Heart left ventricle (tissue), 16 donors: Measurements from ENCODE around the gene IFI27L1. TPM values are rescaled to one million over a fixed set of nuclear protein-coding genes. Genes with fewer than 3 reads are reported as not detected.

Experiments used
- ATAC-seq, 4 donors: fragments of 200-7000 bp; cut with Tn5 transposase; one replicate each; pipeline ENCODE4 v1.9.1; 2020 to 2022; ENCODE audit warnings: moderate library complexity in 4 of 4, mild to moderate bottlenecking in 3 of 4, moderate number of reproducible peaks in 1 of 4
- DNase-seq, 5 donors: peaks; one replicate each; pipeline ENCODE4 v3.0.0-alpha.2; 2020
- H3K27ac ChIP-seq, 12 donors: fragments of 200-600 bp; sonication (generic) in 4 of 12; one replicate each; pipeline versions ENCODE4 v1.5.0 to v1.8.0; 2016 to 2022; ENCODE audit warnings: mild to moderate bottlenecking in 2 of 12
- H3K27me3 ChIP-seq, 9 donors: fragments of 200-600 bp; sonication (generic) in 2 of 9; one replicate each; pipeline versions ENCODE4 v1.5.1 to v1.8.0; 2016 to 2022; ENCODE audit warnings: mild to moderate bottlenecking in 3 of 9
- H3K36me3 ChIP-seq, 9 donors: fragments of 200-600 bp; sonication (generic) in 2 of 9; one replicate each; pipeline versions ENCODE4 v1.5.0 to v1.8.0; 2018 to 2022; ENCODE audit warnings: mild to moderate bottlenecking in 2 of 9
- H3K4me1 ChIP-seq, 12 donors: fragments of 200-600 bp; sonication (generic) in 4 of 12; one replicate each; pipeline versions ENCODE4 v1.5.0 to v1.8.0; 2016 to 2022; ENCODE audit warnings: mild to moderate bottlenecking in 3 of 12
- H3K4me3 ChIP-seq, 12 donors: fragments of 200-600 bp; sonication (generic) in 4 of 12; one replicate each; pipeline versions ENCODE4 v1.5.0 to v1.8.0; 2017 to 2022; ENCODE audit warnings: mild to moderate bottlenecking in 9 of 12, moderate library complexity in 4 of 12
- H3K9me3 ChIP-seq, 12 donors: fragments of 200-600 bp; sonication (generic) in 4 of 12; one replicate each; pipeline versions ENCODE4 v1.5.0 to v1.8.0; 2016 to 2022; ENCODE audit warnings: mild to moderate bottlenecking in 1 of 12
- POLR2A ChIP-seq, 2 donors: fragments of 450-650 bp; IDR thresholded peaks; one replicate each; pipeline ENCODE4 v1.6.1; 2017; ENCODE audit warnings: antibody characterized with exemption in 2 of 2, mild to moderate bottlenecking in 2 of 2, moderate library complexity in 2 of 2
- WGBS, 4 donors: extraction: QIAGEN DNeasy Blood & Tissue Kit in 2 of 4; methylation state at CpG; one replicate each; pipeline versions ENCODE4 v1.1.5 to v1.1.7; 2013 to 2018; 5-methylcytosine and 5-hydroxymethylcytosine counted together
- intact Hi-C, 10 donors: fragments of 100-400 bp; cut with DNase I; formaldehyde crosslinking; loops; one replicate each; pipeline versions ENCODE4 v1.11.1 to v1.14.2; 2022
- polyA plus RNA-seq, 2 donors: library from polyadenylated mRNA; stranded (reverse); fragments of 200-250 nt; gene quantifications; one replicate each; pipeline ENCODE4 v1.2.3, GENCODE V29; 2013
- total RNA-seq, 9 donors: library from RNA; depleted of rRNA in 2 of 9; stranded (reverse); fragments of >200 nt in 2 of 9; fragmentation: NEBNext Ultra II Directional in 3 of 9; extraction: Animal tissue kit (Norgen Biotek cat#: 25700) in 3 of 9; gene quantifications; one replicate each; pipeline versions ENCODE4 v1.1.0 to v1.2.4, GENCODE V29; 2016 to 2023
- TF ChIP-seq, protein P1 (sequence below), 12 donors: fragments of 200-600 bp; sonication (generic) in 4 of 12; IDR thresholded peaks; one replicate each; pipeline versions ENCODE4 v1.5.0 to v1.8.0; 2018 to 2022; ENCODE audit warnings: antibody characterized with exemption in 12 of 12, mild to moderate bottlenecking in 5 of 12
- donor health status: ischemic (EF 13 %, LVEDD 7.1; RV severe dilation, severe dysfunction).
- donor health status: healthy with polysubstance abuse.
- donor health status: DM: no; HTN: yes; CAD: no.
- donor health status: DM: no; HTN: no; CAD: no.
- donor health status: ischemic (EF 25% LVEDD 6.9; RV normal size, moderate dysfunction).
- donor health status: ischemic (EF 25% LVEDD 5.7; RV mildly dilated, moderate dysfunction).
- donor health status: healthy.
- donor health status: DM: yes; HTN: yes; CAD: no.
- donor health status: ischemic (EF 35%, LVEDD 5.7; RV mildly dilated, moderate dysfunction).
- donor health status: nonischemic (EF 11% LVEDD 7.7; RV severe dilation, severe dysfunction).
- donor health status: DM: yes; HTN: yes; CAD: no.
- donor health status: PGD.
- donor health status: ischemic (EF 29% LVEDD 5.4; RV normal size, mild dysfunction).
- donor health status: nonischemic (EF 23%, LVEDD 6.1; RV moderate dilation, normal function).

Gene IFI27L1
- total and polyA plus RNA-seq, 11 donors, result 8.9 to 45.0 (median 16.8) TPM

- TF ChIP-seq POLR2A (IDR thresholded peaks at IDR 0.05), result no peak
- TF ChIP-seq, protein P1, sequence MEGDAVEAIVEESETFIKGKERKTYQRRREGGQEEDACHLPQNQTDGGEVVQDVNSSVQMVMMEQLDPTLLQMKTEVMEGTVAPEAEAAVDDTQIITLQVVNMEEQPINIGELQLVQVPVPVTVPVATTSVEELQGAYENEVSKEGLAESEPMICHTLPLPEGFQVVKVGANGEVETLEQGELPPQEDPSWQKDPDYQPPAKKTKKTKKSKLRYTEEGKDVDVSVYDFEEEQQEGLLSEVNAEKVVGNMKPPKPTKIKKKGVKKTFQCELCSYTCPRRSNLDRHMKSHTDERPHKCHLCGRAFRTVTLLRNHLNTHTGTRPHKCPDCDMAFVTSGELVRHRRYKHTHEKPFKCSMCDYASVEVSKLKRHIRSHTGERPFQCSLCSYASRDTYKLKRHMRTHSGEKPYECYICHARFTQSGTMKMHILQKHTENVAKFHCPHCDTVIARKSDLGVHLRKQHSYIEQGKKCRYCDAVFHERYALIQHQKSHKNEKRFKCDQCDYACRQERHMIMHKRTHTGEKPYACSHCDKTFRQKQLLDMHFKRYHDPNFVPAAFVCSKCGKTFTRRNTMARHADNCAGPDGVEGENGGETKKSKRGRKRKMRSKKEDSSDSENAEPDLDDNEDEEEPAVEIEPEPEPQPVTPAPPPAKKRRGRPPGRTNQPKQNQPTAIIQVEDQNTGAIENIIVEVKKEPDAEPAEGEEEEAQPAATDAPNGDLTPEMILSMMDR (IDR thresholded peaks at IDR 0.05), result no peak
- Histone ChIP-seq H3K27ac (no peak overlapping the region), H3K27me3 (no peaks in the 10 kb centered on the region), H3K9me3 (no peaks in the 10 kb centered on the region), H3K36me3 (peaks cover 0 to 7% (median 0%) of the 10 kb centered on the region in 9 donors), H3K4me1 (no peaks in the 10 kb centered on the region), H3K4me3 (no peak overlapping the region)
- intact Hi-C loops, result no loop called here
- ATAC-seq, result no peak
- DNase-seq, result no peak
- 97 to 100% (median 99%) methylated on average over 2 of the region's 2 CpGs for WGBS, 4 donors
These were observed 12.3 kb downstream of the IFI27L1 start for GRCh38 chr14:94093418-94093817.

GRCh38 chr14:94097091-94097490 lies 16.0 kb downstream of the IFI27L1 start:
- no peak overlapping the region for H3K4me3 ChIP-seq
- no peak for ATAC-seq
- H3K27ac ChIP-seq, result no peak overlapping the region
- peaks cover 0 to 7% (median 0%) of the 10 kb centered on the region in 9 donors for H3K36me3 ChIP-seq
- DNase-seq, result no peak
- WGBS, 4 donors, result 95 to 100% (median 96%) methylated on average over 4 of the region's 4 CpGs
- no peaks in the 10 kb centered on the region for H3K27me3 ChIP-seq
- intact Hi-C loops, result no loop called here
- H3K4me1 ChIP-seq, result no peaks in the 10 kb centered on the region
- no peaks in the 10 kb centered on the region for H3K9me3 ChIP-seq
- no peak for TF ChIP-seq POLR2A (IDR thresholded peaks at IDR 0.05)
- TF ChIP-seq, protein P1 (IDR thresholded peaks at IDR 0.05), result no peak

- Histone ChIP-seq H3K27me3 (no peaks in the 10 kb centered on the region), H3K4me3 (no peak overlapping the region), H3K4me1 (no peaks in the 10 kb centered on the region), H3K27ac (no peak overlapping the region), H3K9me3 (no peaks in the 10 kb centered on the region), H3K36me3 (peaks cover 0 to 7% (median 0%) of the 10 kb centered on the region in 9 donors)
- ATAC-seq, result peak in 1 of 4 donors; percentile 39
- WGBS, 4 donors, result 68 to 86% (median 72%) methylated on average over 10 of the region's 10 CpGs
- TF ChIP-seq POLR2A (IDR thresholded peaks at IDR 0.05), result no peak
- TF ChIP-seq, protein P1 (IDR thresholded peaks at IDR 0.05), result no peak
- intact Hi-C loops, result no loop called here
- DNase-seq, result no peak
These were observed 17.3 kb downstream of the IFI27L1 start for GRCh38 chr14:94098326-94098992.

DNA sequence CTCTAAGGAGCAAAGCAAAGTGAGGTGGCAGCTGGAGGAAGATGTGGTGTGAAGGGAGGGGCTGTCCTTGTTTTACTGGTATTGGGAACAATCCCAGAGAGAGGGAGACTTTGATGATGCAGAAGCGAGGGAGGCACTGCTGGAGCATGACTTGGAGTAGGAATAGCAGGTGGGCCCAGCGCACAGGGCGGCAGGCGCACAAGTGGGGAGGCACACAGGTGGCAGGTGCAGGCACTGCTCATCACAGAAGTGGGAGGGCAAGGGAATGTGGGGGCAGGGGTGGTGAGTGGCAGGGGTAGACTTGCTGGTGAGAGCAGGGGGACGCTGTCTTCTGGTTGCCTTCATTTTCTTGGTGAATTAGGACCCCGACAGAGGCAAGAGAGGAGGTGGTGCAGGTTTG lies 17.9 kb downstream of the IFI27L1 start:
- TF ChIP-seq, protein P1 (IDR thresholded peaks at IDR 0.05), result no peak
- TF ChIP-seq POLR2A (IDR thresholded peaks at IDR 0.05), result no peak
- no peak for DNase-seq
- Histone ChIP-seq H3K4me1 (no peaks in the 10 kb centered on the region), H3K36me3 (peaks cover 0 to 7% (median 0%) of the 10 kb centered on the region in 9 donors), H3K27me3 (no peaks in the 10 kb centered on the region), H3K9me3 (no peaks in the 10 kb centered on the region), H3K4me3 (no peak overlapping the region), H3K27ac (no peak overlapping the region)
- 66 to 95% (median 79%) methylated on average over 6 of the region's 6 CpGs for WGBS, 4 donors
- ATAC-seq, result no peak
- intact Hi-C loops, result no loop called here
